ENCODE measurements around the gene LRRC41.

DNA sequence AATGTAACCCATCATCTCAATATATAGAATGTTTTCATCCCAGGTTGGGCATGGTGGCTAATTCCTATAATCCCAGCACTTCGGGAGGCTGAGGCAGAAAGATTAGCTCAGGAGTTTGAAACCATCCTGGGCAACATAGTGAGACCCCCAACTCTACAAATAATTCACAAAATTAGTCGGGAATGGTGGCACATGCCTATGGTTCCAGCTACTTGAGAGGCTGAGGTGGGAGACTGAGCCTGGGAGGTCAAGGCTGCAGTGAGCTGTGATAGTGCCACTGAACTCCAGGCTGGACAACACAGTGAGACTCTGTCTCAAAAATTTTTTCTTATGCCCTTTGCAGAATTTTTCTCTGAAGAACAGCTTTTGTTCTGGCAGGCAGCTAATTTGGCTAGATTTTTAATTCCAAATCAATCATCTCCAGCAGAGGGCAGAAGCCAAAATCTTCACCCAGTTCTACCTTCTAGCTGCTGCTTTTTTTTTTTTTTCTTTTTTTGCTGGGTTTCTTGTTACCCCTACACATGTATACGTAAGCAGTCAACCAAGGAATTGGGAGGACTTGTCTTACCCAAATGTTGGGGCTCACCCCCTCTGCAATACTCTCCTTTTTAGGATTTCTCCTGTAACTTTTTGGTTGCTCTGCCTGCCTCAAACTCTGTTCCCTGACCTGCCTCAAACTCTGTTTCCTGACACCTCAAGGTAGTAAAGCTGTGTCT is 58.6 kb downstream of the LRRC41 start:
- TF ChIP-seq, protein P1, sequence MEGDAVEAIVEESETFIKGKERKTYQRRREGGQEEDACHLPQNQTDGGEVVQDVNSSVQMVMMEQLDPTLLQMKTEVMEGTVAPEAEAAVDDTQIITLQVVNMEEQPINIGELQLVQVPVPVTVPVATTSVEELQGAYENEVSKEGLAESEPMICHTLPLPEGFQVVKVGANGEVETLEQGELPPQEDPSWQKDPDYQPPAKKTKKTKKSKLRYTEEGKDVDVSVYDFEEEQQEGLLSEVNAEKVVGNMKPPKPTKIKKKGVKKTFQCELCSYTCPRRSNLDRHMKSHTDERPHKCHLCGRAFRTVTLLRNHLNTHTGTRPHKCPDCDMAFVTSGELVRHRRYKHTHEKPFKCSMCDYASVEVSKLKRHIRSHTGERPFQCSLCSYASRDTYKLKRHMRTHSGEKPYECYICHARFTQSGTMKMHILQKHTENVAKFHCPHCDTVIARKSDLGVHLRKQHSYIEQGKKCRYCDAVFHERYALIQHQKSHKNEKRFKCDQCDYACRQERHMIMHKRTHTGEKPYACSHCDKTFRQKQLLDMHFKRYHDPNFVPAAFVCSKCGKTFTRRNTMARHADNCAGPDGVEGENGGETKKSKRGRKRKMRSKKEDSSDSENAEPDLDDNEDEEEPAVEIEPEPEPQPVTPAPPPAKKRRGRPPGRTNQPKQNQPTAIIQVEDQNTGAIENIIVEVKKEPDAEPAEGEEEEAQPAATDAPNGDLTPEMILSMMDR (conservative IDR thresholded peaks at IDR 0.05; ENCODE audit: low read length), result peak; percentile 83
- no peak for TF ChIP-seq EZH2phosphoT487 (IDR thresholded peaks at IDR 0.05; ENCODE audit: borderline replicate concordance, low read depth, low read length)

Data from OCI-LY7 (cell line).